Mucosa of descending colon (tissue), 3 donors: ENCODE results near the gene PRKAR2B. TPM values are rescaled to one million over a fixed set of nuclear protein-coding genes. Genes with fewer than 3 reads are reported as not detected.
"Not testable (repeated sequence)": the region's sequence is repeated elsewhere in the genome, so short reads cannot be mapped to it uniquely, and the experiment has no call there.

Experiments used
- ATAC-seq: fragments of 200-7000 bp; cut with Tn5 transposase; one replicate; pipeline ENCODE4 v1.9.1; 2020; ENCODE audit warnings: mild to moderate bottlenecking, moderate library complexity
- DNase-seq, 3 donors: peaks; one replicate each; pipeline ENCODE4 v3.0.0-alpha.2; 2020
- H3K36me3 ChIP-seq: fragments of 200-600 bp; one replicate; pipeline ENCODE4 v1.8.0; 2021; ENCODE audit warnings: low read depth, mild to moderate bottlenecking
- H3K4me1 ChIP-seq: fragments of 200-600 bp; one replicate; pipeline ENCODE4 v1.8.0; 2021; ENCODE audit warnings: low read depth, mild to moderate bottlenecking
- H3K4me3 ChIP-seq: fragments of 200-600 bp; one replicate; pipeline ENCODE4 v1.8.0; 2021; ENCODE audit warnings: mild to moderate bottlenecking
- H3K9me3 ChIP-seq: fragments of 200-600 bp; one replicate; pipeline ENCODE4 v1.8.0; 2021; ENCODE audit warnings: mild to moderate bottlenecking
- CTCF ChIP-seq: fragments of 200-600 bp; IDR thresholded peaks from one replicate; pipeline ENCODE4 v1.8.0; 2022; ENCODE audit warnings: antibody characterized with exemption, mild to moderate bottlenecking
- intact Hi-C, 2 donors: fragments of 100-400 bp; cut with DNase I in 1 of 2; cut with micrococcal nuclease in 1 of 2; formaldehyde crosslinking; loops; one replicate each; pipeline versions ENCODE4 v1.11.0 to v1.11.1; 2022; cut with DNase I, micrococcal nuclease
- total RNA-seq, 3 donors: library from RNA; stranded (reverse); fragmentation: NEBNext Ultra II Directional in 2 of 3; extraction: Animal tissue kit (Norgen Biotek cat#: 25700) in 2 of 3; gene quantifications; one replicate each; pipeline versions ENCODE4 v1.2.1 to v1.2.4, GENCODE V29; 2021 to 2023
- donor health status: DM: no; HTN: no; CAD: no; lungs with moderate emphysema.
- donor health status: DM: no; HTN: no; CAD: no.
- donor health status: DM: no; HTN: yes; CAD: no.

Gene PRKAR2B
- total RNA-seq, 3 donors from 2014 or later: 4.6 to 20.8 (median 6.4) TPM

GRCh38 chr7:107080099-107080505 lies 35.6 kb downstream of the PRKAR2B start:
- Histone ChIP-seq H3K9me3 (no peaks in the 10 kb centered on the region), H3K4me3 (no peak overlapping the region), H3K4me1 (no peaks in the 10 kb centered on the region), H3K36me3 (no peaks in the 10 kb centered on the region)
- ATAC-seq (no peak), DNase-seq (no peak)
- intact Hi-C loops: no loop called here
- no peak for TF ChIP-seq CTCF

- ATAC-seq: no peak
- Histone ChIP-seq H3K36me3 (no peaks in the 10 kb centered on the region), H3K4me1 (no peaks in the 10 kb centered on the region), H3K9me3 (no peaks in the 10 kb centered on the region), H3K4me3 (no peak overlapping the region)
- no peak for DNase-seq
- TF ChIP-seq CTCF: no peak
- intact Hi-C loops: no loop called here
Measured at GRCh38 chr7:107080533-107080932, 36.0 kb downstream of the PRKAR2B start.

GRCh38 chr7:107085180-107085579 lies 40.7 kb downstream of the PRKAR2B start:
- H3K36me3 ChIP-seq: no peaks in the 10 kb centered on the region
- intact Hi-C loops: no loop called here
- DNase-seq: no peak
- H3K4me1 ChIP-seq: no peaks in the 10 kb centered on the region
- H3K9me3 ChIP-seq: no peaks in the 10 kb centered on the region
- no peak for TF ChIP-seq CTCF
- no peak for ATAC-seq
- no peak overlapping the region for H3K4me3 ChIP-seq

GRCh38 chr7:107089627-107090026 lies 45.1 kb downstream of the PRKAR2B start:
- H3K36me3 ChIP-seq: no peaks in the 10 kb centered on the region
- no peak for TF ChIP-seq CTCF
- H3K4me3 ChIP-seq: no peak overlapping the region
- ATAC-seq (no peak), DNase-seq (no peak)
- intact Hi-C loops: no loop called here
- H3K9me3 ChIP-seq: no peaks in the 10 kb centered on the region
- no peaks in the 10 kb centered on the region for H3K4me1 ChIP-seq

- DNase-seq: no peak
- Histone ChIP-seq H3K36me3 (no peaks in the 10 kb centered on the region), H3K9me3 (no peaks in the 10 kb centered on the region), H3K4me1 (no peaks in the 10 kb centered on the region), H3K4me3 (no peak overlapping the region)
- intact Hi-C loops: no loop called here
- no peak for TF ChIP-seq CTCF
- no peak for ATAC-seq
Measured at GRCh38 chr7:107090457-107090856, 46.0 kb downstream of the PRKAR2B start.

- Histone ChIP-seq H3K36me3 (no peaks in the 10 kb centered on the region), H3K9me3 (no peaks in the 10 kb centered on the region), H3K4me3 (no peak overlapping the region), H3K4me1 (no peaks in the 10 kb centered on the region)
- intact Hi-C loops: no loop called here
- no peak for TF ChIP-seq CTCF
- ATAC-seq (no peak), DNase-seq (no peak)
Measured at GRCh38 chr7:107091306-107091705, 46.8 kb downstream of the PRKAR2B start.

GRCh38 chr7:107093671-107094070 lies 49.2 kb downstream of the PRKAR2B start:
- DNase-seq, H3K4me1 ChIP-seq, H3K4me3 ChIP-seq, ATAC-seq, H3K9me3 ChIP-seq, H3K36me3 ChIP-seq, intact Hi-C loops: not testable (repeated sequence)

GRCh38 chr7:107099154-107099553 lies 54.6 kb downstream of the PRKAR2B start:
- H3K9me3 ChIP-seq, intact Hi-C loops, H3K4me3 ChIP-seq, ATAC-seq, H3K36me3 ChIP-seq, H3K4me1 ChIP-seq, DNase-seq: not testable (repeated sequence)
